Naive thymus-derived CD4-positive, alpha-beta T cell (primary cell): ENCODE results near the gene TMEM72. TPM values are rescaled to one million over a fixed set of nuclear protein-coding genes. Genes with fewer than 3 reads are reported as not detected.

Experiments
- ATAC-seq: fragments of 150-1000 bp; cut with Tn5 transposase; 2 replicates; pipeline ENCODE4 v1.10.0; 2021; ENCODE audit warnings: mild to moderate bottlenecking, moderate library complexity
- CTCF ChIA-PET: fragments of 350-600 bp; sonication (Branson Sonifier 250); formaldehyde crosslinking; loops from one replicate; lab custom pipeline; 2021; ENCODE audit warnings: antibody characterized with exemption; lab: Charles Lee
- POLR2A ChIA-PET: fragments of 350-600 bp; sonication (Branson Sonifier 250); formaldehyde crosslinking; loops from one replicate; lab custom pipeline; 2021; ENCODE audit warnings: antibody characterized with exemption, inconsistent platforms; lab: Charles Lee
- DNase-seq, 9 donors: peaks; one replicate each; pipeline versions ENCODE4 v3.0.0 to v3.0.0-alpha.2; 2020 to 2022; ENCODE audit warnings: mixed read lengths in 1 of 9
- H3K27ac ChIP-seq: one replicate; pipeline ENCODE4 v1.7.0; 2013; ENCODE audit warnings: mild to moderate bottlenecking, low read depth, low read length, moderate library complexity
- H3K27me3 ChIP-seq, 2 donors: one replicate each; pipeline ENCODE4 v1.7.0; 2013; ENCODE audit warnings: low read length in 2 of 2, mild to moderate bottlenecking in 2 of 2, moderate library complexity in 2 of 2; ENCODE audit not compliant: control insufficient read depth in 2 of 2, insufficient read depth in 2 of 2
- H3K36me3 ChIP-seq, 3 experiments: 1 replicate in 2 of 3; 2 replicates in 1 of 3; pipeline ENCODE4 v1.7.0; 2013; ENCODE audit warnings: low read length in 3 of 3, mild to moderate bottlenecking in 3 of 3, moderate library complexity in 1 of 3; ENCODE audit not compliant: insufficient read depth in 3 of 3, control insufficient read depth in 2 of 3
- H3K4me1 ChIP-seq, 2 donors: one replicate each; pipeline ENCODE4 v1.7.0; 2013; ENCODE audit warnings: low read length in 2 of 2, mild to moderate bottlenecking in 2 of 2, moderate library complexity in 1 of 2; ENCODE audit not compliant: control insufficient read depth in 2 of 2, insufficient read depth in 2 of 2
- H3K4me3 ChIP-seq: 2 replicates; pipeline ENCODE4 v1.7.0; 2013; ENCODE audit warnings: mild to moderate bottlenecking, low read length
- H3K9me3 ChIP-seq, 3 experiments: 1 replicate in 2 of 3; 2 replicates in 1 of 3; pipeline ENCODE4 v1.7.0; 2013; ENCODE audit warnings: low read length in 3 of 3; ENCODE audit not compliant: control insufficient read depth in 2 of 3
- H3K27ac Mint-ChIP-seq, 9 donors: one replicate each; pipeline ENCODE4 v1.8.0; 2020 to 2022; ENCODE audit warnings: mixed read lengths in 9 of 9, mild to moderate bottlenecking in 8 of 9, moderate library complexity in 5 of 9, inconsistent platforms in 2 of 9
- H3K27me3 Mint-ChIP-seq, 5 donors: one replicate each; pipeline ENCODE4 v1.8.0; 2021 to 2022; ENCODE audit warnings: mixed read lengths in 5 of 5, mild to moderate bottlenecking in 1 of 5
- H3K36me3 Mint-ChIP-seq, 5 donors: one replicate each; pipeline ENCODE4 v1.8.0; 2020 to 2022; ENCODE audit warnings: mixed read lengths in 5 of 5, mild to moderate bottlenecking in 3 of 5, inconsistent platforms in 1 of 5
- H3K4me1 Mint-ChIP-seq, 7 donors: one replicate each; pipeline ENCODE4 v1.8.0; 2020 to 2022; ENCODE audit warnings: mixed read lengths in 7 of 7, mild to moderate bottlenecking in 3 of 7, inconsistent platforms in 1 of 7
- H3K4me3 Mint-ChIP-seq, 10 donors: one replicate each; pipeline ENCODE4 v1.8.0; 2020 to 2022; ENCODE audit warnings: mild to moderate bottlenecking in 10 of 10, mixed read lengths in 10 of 10, moderate library complexity in 6 of 10, inconsistent platforms in 2 of 10
- H3K9me3 Mint-ChIP-seq, 11 donors: one replicate each; pipeline ENCODE4 v1.8.0; 2020 to 2022; ENCODE audit warnings: mixed read lengths in 11 of 11, mild to moderate bottlenecking in 4 of 11, inconsistent platforms in 1 of 11, moderate library complexity in 1 of 11
- intact Hi-C, 2 donors: fragments of 100-400 bp; cut with micrococcal nuclease; formaldehyde crosslinking; loops; one replicate each; pipeline ENCODE4 v1.15.1; 2023
- polyA plus RNA-seq, 2 donors: library from polyadenylated mRNA; unstranded; fragments of 300-500 nt; fragmentation: Illumina TruSeq; gene quantifications; one replicate each; pipeline ENCODE4 v1.2.3, GENCODE V29; 2021
- total RNA-seq, 6 experiments: library from RNA in 5 of 6; stranded (reverse) in 5 of 6; gene quantifications; 1 replicate in 5 of 6; 2 replicates in 1 of 6; pipeline ENCODE4 v1.2.3 and lab custom pipeline; 2021 to 2026

The TMEM72 gene
- total and polyA plus RNA-seq, 7 experiments from 2014 or later, result not detected

- Histone ChIP-seq H3K9me3 (peaks cover 0 to 3% (median 3%) of the 10 kb centered on the region in 3 experiments), H3K27ac (no peak overlapping the region), H3K36me3 (no peaks in the 10 kb centered on the region), H3K4me3 (no peak overlapping the region), H3K4me1 (no peaks in the 10 kb centered on the region), H3K27me3 (no peaks in the 10 kb centered on the region)
- Mint-ChIP-seq H3K27me3 (peaks cover 0 to 13% (median 5%) of the 10 kb centered on the region in 5 donors), H3K4me1 (peaks cover 0 to 21% (median 0%) of the 10 kb centered on the region in 7 donors), H3K36me3 (peaks cover 0 to 11% (median 5%) of the 10 kb centered on the region in 5 donors), H3K4me3 (no peak overlapping the region), H3K27ac (no peak overlapping the region), H3K9me3 (peaks cover 0 to 23% (median 11%) of the 10 kb centered on the region in 11 donors)
- CTCF ChIA-PET, result no interaction called here
- intact Hi-C loops, result no loop called here
- ATAC-seq (no peak), DNase-seq (no peak)
- POLR2A ChIA-PET, result no interaction called here
These were observed 37.5 kb downstream of the TMEM72 start for GRCh38 chr10:44948642-44949041.

- Histone ChIP-seq H3K4me3 (no peak overlapping the region), H3K36me3 (no peaks in the 10 kb centered on the region), H3K4me1 (no peaks in the 10 kb centered on the region), H3K9me3 (peaks cover 0 to 2% (median under 1%) of the 10 kb centered on the region in 3 experiments), H3K27me3 (no peaks in the 10 kb centered on the region), H3K27ac (no peak overlapping the region)
- H3K27me3 Mint-ChIP-seq, result peaks cover 0 to 12% (median 2%) of the 10 kb centered on the region in 5 donors
- H3K9me3 Mint-ChIP-seq, result peaks cover 0 to 19% (median 8%) of the 10 kb centered on the region in 11 donors
- no peak overlapping the region for H3K4me3 Mint-ChIP-seq
- DNase-seq (no peak), ATAC-seq (no peak)
- peaks cover 0 to 11% (median 5%) of the 10 kb centered on the region in 5 donors for H3K36me3 Mint-ChIP-seq
- peak overlapping the region in 1 of 9 donors; percentile 14 for H3K27ac Mint-ChIP-seq
- peaks cover 0 to 21% (median 2%) of the 10 kb centered on the region in 7 donors for H3K4me1 Mint-ChIP-seq
- intact Hi-C loops, result no loop called here
- POLR2A ChIA-PET, result interaction anchor here (1.0 kb wide), 1 partner anchor 51 kb away, joined by 3 read pairs; the partner anchor contains the start of gene ZNF22
- CTCF ChIA-PET, result no interaction called here
These were observed 38.1 kb downstream of the TMEM72 start for GRCh38 chr10:44949127-44949802.

GRCh38 chr10:44949915-44950314 lies 38.8 kb downstream of the TMEM72 start:
- H3K9me3 Mint-ChIP-seq, result peaks cover 0 to 12% (median 3%) of the 10 kb centered on the region in 11 donors
- ATAC-seq, result no peak
- Histone ChIP-seq H3K36me3 (no peaks in the 10 kb centered on the region), H3K27ac (no peak overlapping the region), H3K27me3 (no peaks in the 10 kb centered on the region), H3K4me3 (no peak overlapping the region), H3K4me1 (no peaks in the 10 kb centered on the region), H3K9me3 (no peaks in the 10 kb centered on the region)
- DNase-seq, result no peak
- H3K4me3 Mint-ChIP-seq, result no peak overlapping the region
- POLR2A ChIA-PET, result interaction anchor here (0.7 to 1.0 kb wide), 2 partner anchors 10 to 51 kb away, joined by 3 read pairs; partner anchors contain the start of genes RASSF4 and ZNF22
- peaks cover 0 to 7% (median 0%) of the 10 kb centered on the region in 5 donors for H3K27me3 Mint-ChIP-seq
- peaks cover 0 to 23% (median 8%) of the 10 kb centered on the region in 7 donors for H3K4me1 Mint-ChIP-seq
- CTCF ChIA-PET, result no interaction called here
- peaks cover 0 to 9% (median 7%) of the 10 kb centered on the region in 5 donors for H3K36me3 Mint-ChIP-seq
- no peak overlapping the region for H3K27ac Mint-ChIP-seq
- intact Hi-C loops, result no loop called here

GRCh38 chr10:44950326-44951225 lies 39.4 kb downstream of the TMEM72 start:
- H3K27ac Mint-ChIP-seq, result no peak overlapping the region
- no peak overlapping the region for H3K4me3 Mint-ChIP-seq
- peaks cover 1 to 23% (median 9%) of the 10 kb centered on the region in 7 donors for H3K4me1 Mint-ChIP-seq
- intact Hi-C loops, result no loop called here
- H3K27ac ChIP-seq, result no peak overlapping the region
- peaks cover 0 to under 1% (median 0%) of the 10 kb centered on the region in 3 experiments for H3K36me3 ChIP-seq
- no peak for DNase-seq
- peaks cover 0 to 7% (median 0%) of the 10 kb centered on the region in 5 donors for H3K27me3 Mint-ChIP-seq
- no peak for ATAC-seq
- peaks cover 0 to 6% (median 0%) of the 10 kb centered on the region in 11 donors for H3K9me3 Mint-ChIP-seq
- H3K9me3 ChIP-seq, result no peaks in the 10 kb centered on the region
- H3K4me3 ChIP-seq, result no peak overlapping the region
- peaks cover 0 to 9% (median 6%) of the 10 kb centered on the region in 5 donors for H3K36me3 Mint-ChIP-seq
- H3K27me3 ChIP-seq, result no peaks in the 10 kb centered on the region
- CTCF ChIA-PET, result no interaction called here
- POLR2A ChIA-PET, result interaction anchor here (0.7 kb wide), 1 partner anchor 9 kb away, joined by 3 read pairs; the partner anchor contains the start of gene RASSF4
- H3K4me1 ChIP-seq, result no peaks in the 10 kb centered on the region

GRCh38 chr10:44951576-44952226 lies 40.6 kb downstream of the TMEM72 start:
- Mint-ChIP-seq H3K27me3 (no peaks in the 10 kb centered on the region), H3K9me3 (peaks cover 0 to 3% (median 0%) of the 10 kb centered on the region in 11 donors), H3K36me3 (peaks cover 4 to 18% (median 11%) of the 10 kb centered on the region in 5 donors), H3K4me1 (peaks cover 7 to 27% (median 13%) of the 10 kb centered on the region in 7 donors), H3K4me3 (no peak overlapping the region), H3K27ac (no peak overlapping the region)
- Histone ChIP-seq H3K27me3 (no peaks in the 10 kb centered on the region), H3K4me3 (no peak overlapping the region), H3K4me1 (no peaks in the 10 kb centered on the region), H3K27ac (no peak overlapping the region), H3K36me3 (peaks cover 0 to 5% (median 0%) of the 10 kb centered on the region in 3 experiments), H3K9me3 (no peaks in the 10 kb centered on the region)
- DNase-seq, result no peak
- ChIA-PET CTCF (no interaction called here), POLR2A (no interaction called here)
- ATAC-seq, result no peak
- intact Hi-C loops, result no loop called here

- Mint-ChIP-seq H3K27me3 (no peaks in the 10 kb centered on the region), H3K4me3 (no peak overlapping the region), H3K36me3 (peaks cover 8 to 22% (median 12%) of the 10 kb centered on the region in 5 donors), H3K4me1 (peaks cover 7 to 31% (median 16%) of the 10 kb centered on the region in 7 donors), H3K9me3 (peaks cover 0 to 4% (median 0%) of the 10 kb centered on the region in 11 donors), H3K27ac (peak overlapping the region in 1 of 9 donors; percentile 45)
- intact Hi-C loops, result no loop called here
- H3K4me1 ChIP-seq, result no peaks in the 10 kb centered on the region
- peaks cover 0 to 5% (median 0%) of the 10 kb centered on the region in 3 experiments for H3K36me3 ChIP-seq
- no peak overlapping the region for H3K27ac ChIP-seq
- CTCF ChIA-PET, result no interaction called here
- no peaks in the 10 kb centered on the region for H3K27me3 ChIP-seq
- H3K4me3 ChIP-seq, result no peak overlapping the region
- H3K9me3 ChIP-seq, result no peaks in the 10 kb centered on the region
- POLR2A ChIA-PET, result interaction anchor here (0.6 kb wide), 1 partner anchor 16 kb away, joined by 3 read pairs; no protein-coding TSS in a partner anchor
- ATAC-seq, result no peak
- no peak for DNase-seq
These were observed 41.7 kb downstream of the TMEM72 start for GRCh38 chr10:44952779-44953231.
